Placental epithelial cell (primary cell): ENCODE measurements around the gene CMTM6. TPM values are rescaled to one million over a fixed set of nuclear protein-coding genes. Genes with fewer than 3 reads are reported as not detected.

Experiments used
- small RNA-seq: library from RNA; depleted of rRNA; stranded (forward); fragments of <200 nt; gene quantifications from one replicate; pipeline ENCODE3, GENCODE V24; 2012
- total RNA-seq: library from RNA; depleted of rRNA; stranded (reverse); fragments of >200 nt; gene quantifications from 2 replicates; pipeline ENCODE4 v1.2.3, GENCODE V29; 2012

The CMTM6 gene
- total RNA-seq: 35.3 and 55.9 TPM in 2 replicates

GRCh38 chr3:32502118-32502945 is at the start of gene CMTM6:
Gene CMTM6 (minus strand): TSS chr3:32502852. CDS start chr3:32502745, 107 bp downstream.

Small RNAs within 50 kb of the gene (small RNA-seq; reads per million reads assigned to genes)
- gene MIR548AY: 0.14 reads per million

Other genes starting within 250 kb of the CMTM6 start
- 11.3 and 18.5 TPM in 2 replicates for gene CMTM7, start 111.0 kb downstream of the CMTM6 start, total RNA-seq
- gene DYNC1LI1, start 68.0 kb upstream of the CMTM6 start, total RNA-seq: 18.1 and 31.2 TPM in 2 replicates
- 17.9 and 24.3 TPM in 2 replicates for gene CNOT10, start 182.3 kb upstream of the CMTM6 start, total RNA-seq